Effector CD4-positive, alpha-beta T cell (primary cell): ENCODE measurements around the gene POLR3G.

Experiments used
- DNase-seq: peaks from one replicate; pipeline ENCODE4 v3.0.0-alpha.2; 2020

The POLR3G gene

DNA sequence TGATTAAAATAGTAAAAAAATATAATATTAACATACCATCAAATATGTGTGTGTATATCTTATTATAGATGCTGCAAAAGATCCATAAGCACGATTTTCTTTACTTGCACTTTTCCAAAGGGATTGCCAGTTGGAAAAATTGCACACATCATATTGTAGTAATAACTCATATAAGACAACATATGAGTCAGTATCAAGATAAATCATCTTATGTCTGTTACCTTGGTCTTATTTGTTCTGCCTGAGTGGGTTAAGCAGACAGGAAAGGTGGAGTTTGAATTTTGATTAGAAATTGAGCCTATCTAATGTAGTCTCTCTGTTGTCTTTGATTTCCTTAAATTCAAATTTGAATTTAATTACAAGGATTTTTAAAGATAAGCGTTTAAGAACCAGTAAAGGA, 30.1 kb downstream of the POLR3G start:
- no peak for DNase-seq

DNA sequence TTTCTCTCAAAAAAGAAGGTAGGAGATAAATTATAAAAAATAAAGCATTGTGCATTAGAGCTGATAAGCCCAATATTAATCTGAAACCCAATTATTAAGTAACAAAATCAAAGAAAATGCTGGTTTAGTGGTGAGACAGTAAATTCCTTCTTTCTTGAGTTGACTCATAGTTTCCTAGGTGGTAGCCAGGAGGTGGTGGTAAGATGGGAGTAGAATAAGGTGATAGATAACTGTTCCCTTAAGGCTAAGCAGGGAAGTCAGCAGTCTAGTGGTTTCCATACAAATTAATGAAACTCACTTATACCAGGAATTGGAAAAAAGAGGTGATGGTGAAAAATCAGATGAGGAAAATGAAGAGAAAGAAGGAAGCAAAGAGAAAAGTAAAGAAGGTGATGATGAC, 31.6 kb downstream of the POLR3G start:
- no peak for DNase-seq

DNA sequence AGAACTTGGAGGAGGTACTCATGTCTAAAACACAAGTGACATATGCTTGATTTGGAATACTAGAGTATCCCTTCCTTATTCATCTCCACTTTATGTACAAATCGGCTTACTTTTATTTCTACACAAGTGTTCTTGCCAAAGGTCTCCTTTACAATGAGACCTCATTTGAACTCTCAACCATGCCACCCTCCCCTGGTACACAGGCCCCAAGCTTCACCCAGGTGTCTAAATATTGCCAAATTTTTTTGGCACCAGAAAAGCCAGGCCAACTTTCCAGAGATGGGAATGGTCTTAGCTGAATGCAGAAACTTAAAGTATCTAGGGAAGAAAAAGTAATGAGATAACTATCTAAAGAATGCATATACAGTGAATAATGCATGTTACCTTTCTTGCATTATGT, 35.8 kb downstream of the POLR3G start:
- no peak for DNase-seq

DNA sequence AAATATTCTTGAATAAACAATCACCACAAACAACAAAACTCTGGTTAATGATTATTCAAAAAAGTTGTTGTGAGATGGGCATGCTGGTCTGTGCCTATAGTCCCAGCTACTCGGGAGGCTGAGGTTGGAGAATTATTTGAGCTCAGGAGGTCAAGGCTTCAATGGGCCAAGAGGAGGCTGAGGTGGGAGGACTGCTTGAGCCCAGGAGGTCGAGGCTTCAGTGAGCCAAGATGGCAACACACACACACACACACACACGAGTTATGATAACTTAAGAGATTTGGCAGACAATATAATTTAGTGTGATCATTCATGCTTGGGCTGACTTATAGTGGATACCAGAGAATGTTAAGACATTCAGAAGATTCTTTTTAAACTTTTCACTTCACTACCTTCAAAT, 39.9 kb downstream of the POLR3G start:
- no peak for DNase-seq

DNA sequence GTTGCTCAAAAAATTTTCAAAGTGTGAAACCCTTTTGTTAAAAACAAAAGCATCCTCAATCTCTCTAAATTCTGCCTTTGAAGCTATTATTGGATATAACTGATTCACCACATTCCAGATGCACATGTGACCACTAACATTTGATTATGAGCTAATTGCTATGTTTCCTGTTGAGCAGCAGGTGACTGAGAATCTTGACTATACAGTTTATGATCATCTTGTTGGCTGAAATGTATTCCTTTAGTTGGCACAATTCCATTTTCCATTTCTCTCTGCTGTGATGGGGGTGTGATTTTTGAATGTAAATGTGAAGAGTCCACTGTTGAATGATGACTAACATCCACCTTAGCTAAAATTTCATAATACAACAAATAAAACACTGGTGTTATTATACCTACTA, 44.0 kb downstream of the POLR3G start:
- no peak for DNase-seq

DNA sequence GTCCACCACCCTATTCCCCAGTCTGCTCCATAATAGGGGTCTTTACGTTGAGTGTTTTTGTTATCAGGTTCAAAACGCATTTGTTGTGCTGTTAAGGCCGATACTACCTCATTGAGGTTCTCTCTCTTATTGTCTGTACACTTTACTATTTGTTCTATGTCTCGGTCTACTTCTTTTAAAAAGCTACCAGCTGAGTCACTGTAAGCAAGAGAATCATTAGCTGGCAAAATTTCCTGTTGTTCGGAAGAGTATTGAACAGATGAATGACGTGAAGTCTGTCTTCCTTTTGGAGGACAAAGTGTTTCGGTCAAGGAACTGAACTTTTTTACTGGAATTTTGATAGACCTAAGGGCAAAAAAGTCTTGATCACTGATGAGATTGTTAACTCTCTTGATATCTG, 44.4 kb downstream of the POLR3G start:
- no peak for DNase-seq

DNA sequence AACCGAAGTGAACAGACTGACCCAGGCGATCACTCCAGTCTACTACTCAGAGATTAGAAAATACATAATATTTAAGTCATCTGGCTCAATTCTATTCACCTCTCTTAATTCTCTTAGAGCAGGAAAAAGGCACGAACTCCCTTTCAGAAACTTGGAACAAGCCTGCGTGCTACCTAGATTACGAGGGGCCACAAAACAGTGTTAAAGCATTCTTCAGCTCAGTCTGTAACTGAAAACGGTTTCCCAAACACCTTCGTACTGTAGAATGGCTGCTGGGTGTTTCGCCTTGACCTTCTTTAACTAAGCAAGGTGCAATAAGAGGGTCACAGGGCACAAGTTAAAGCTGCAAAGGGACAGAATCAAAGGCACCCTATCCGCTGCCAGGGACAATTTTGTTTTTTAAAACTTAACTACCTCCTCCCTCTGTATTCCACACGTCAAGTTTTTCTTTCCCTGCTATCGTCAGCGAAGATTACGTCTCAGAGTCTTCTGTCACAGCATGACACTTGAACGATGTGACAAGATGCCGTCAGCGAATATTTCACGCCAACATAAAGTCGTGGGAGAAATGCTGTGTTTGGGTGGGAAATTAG, 54.0 kb downstream of the POLR3G start:
- DNase-seq: peak; percentile 17

DNA sequence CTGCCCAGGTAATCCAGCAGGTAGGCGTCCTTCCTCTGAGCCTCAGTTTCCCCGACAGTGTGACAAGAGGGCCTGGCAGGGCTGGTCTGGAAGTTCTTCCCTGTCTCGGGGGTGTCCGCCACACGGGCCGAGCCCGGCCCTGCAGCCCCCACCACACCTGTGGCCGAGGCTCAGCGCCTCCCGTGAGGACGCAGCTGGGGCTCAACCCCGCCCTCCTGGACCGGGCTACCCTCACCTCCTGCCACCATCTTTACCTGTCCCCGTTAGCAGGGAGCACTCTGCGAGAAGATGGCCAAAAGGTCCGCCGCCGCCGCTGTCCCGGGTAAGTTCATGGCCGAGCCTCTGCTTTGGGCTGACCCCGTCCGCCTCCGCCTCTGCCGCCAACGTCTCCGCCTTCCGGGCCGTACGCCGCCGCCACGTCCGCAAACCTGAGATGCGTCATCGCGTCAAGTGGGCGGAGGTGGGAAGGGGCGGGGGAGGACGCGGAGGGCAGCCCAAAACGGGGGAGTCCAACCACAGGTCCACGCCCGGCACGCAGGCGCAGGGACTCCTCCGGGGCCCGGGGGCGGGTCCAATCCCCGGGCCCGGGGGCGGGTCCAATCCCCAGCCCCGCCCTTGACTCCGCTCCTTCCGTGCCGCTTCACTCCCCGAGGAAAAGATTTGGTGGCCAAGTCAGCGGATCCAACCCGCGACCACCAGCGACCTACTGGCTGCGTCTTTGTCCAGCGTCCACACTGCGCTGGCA, 54.7 kb downstream of the POLR3G start, which contains the start of gene LYSMD3:
LYSMD3 (minus strand) TSS at position 391 of the 745 bp plus-strand sequence. CDS start 4,295 bp downstream, outside the sequence.
- peak; percentile 97 for DNase-seq

DNA sequence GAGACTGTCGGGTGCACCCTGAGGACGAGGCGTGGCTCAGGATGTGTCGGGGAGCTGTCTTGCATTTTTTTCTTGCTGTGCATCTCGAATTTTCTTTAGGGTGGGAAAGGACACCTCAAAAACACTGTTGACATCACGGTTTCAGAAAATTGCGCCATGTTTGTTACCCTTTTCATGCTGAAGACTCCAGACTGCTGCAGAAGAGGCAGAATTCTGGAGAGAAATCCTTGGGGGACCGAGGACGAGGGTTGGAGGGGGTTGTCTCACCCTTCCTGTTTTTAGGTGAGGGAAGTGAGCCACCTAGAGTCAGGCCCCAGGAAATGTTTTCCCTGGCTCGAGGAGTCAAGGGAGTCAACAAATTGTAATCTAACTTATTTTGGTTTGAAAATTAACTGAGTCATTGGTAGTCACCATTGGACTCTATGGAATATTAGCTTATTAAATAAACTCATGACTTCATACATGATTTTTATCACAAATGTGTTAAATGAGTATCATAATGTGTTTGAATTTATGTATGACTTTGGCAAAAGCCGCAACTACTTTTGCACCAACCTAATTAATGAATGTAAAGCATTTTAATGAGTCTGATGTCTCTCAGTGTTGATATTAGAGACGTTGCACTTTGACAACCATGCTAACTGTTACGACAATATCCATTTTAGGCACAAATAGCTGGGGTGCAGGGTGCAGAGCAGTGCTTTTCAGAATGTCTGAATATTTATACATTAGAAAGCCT, 55.4 kb downstream of the POLR3G start:
- DNase-seq: peak; percentile 43

DNA sequence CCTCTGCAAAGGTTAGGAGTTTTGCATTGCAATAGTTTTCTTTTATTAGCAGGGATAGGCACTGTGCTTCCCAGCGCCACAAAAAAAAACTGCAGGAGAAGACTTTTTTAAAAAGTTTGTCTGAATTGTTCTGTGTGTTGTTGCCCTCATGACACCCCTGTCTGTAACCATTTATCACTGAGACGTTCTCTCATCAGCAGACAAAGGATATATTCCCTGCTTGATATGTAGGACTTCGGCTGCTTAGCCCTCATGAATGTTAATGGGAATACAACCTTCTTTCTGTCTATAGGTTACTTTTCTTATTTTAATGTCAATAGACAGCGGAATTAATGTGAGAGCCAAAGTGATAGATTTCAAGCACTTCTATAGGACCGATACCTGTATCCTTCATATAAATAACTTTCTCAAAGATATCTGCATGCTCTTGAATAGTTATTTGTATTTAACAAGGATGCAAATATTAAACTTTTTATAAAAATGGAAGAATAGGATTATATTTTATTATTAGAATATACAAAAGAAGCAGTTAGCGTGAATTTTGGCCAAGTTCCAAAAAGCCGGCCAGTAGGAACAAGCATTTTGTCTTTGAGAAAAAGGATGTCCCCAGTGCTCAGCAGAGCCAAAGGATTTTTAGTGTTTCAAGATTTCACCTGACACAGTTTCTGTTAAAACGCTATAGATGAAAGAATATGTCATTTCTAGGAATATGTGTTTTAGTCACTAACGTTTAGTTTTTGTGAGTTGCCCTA, 56.2 kb downstream of the POLR3G start:
- DNase-seq: no peak

DNA sequence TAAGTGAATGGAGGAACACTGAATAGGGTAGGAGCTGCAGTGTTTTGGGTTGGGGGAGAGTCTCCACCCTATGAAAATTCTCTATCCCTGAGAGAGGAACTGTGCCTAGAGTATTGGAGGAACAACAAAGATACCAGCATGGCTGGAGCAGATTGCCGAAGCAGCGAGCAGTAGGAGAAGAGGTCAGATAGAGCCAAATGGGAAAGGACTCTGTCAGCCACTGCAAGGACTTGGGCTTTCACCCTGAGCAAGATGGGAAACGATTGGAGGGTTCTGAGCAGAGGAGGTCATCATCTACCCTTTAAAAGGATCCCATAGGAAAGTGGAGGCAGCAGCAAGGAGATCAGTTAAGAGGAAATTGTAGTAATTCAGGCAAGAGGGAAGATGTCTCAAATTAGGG, 59.1 kb downstream of the POLR3G start:
- DNase-seq: no peak

DNA sequence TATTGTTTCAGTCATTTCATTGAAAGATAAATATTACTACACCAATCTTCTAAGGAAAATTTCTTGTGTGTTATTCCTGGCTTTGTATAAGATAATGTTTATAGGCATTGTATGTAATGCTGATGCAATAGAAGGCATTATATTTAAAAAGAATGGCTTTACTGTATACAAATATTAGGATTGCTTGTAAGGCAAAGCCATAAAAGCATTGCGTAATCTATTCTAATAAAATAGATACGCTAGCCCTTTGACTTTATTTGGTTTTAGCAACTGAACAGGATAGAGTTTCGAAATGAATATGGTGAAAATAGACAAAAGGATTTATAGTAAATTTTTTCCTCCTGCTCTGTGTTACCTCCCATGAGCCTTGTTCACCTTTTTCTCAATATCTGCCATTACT, 60.3 kb downstream of the POLR3G start:
- no peak for DNase-seq

DNA sequence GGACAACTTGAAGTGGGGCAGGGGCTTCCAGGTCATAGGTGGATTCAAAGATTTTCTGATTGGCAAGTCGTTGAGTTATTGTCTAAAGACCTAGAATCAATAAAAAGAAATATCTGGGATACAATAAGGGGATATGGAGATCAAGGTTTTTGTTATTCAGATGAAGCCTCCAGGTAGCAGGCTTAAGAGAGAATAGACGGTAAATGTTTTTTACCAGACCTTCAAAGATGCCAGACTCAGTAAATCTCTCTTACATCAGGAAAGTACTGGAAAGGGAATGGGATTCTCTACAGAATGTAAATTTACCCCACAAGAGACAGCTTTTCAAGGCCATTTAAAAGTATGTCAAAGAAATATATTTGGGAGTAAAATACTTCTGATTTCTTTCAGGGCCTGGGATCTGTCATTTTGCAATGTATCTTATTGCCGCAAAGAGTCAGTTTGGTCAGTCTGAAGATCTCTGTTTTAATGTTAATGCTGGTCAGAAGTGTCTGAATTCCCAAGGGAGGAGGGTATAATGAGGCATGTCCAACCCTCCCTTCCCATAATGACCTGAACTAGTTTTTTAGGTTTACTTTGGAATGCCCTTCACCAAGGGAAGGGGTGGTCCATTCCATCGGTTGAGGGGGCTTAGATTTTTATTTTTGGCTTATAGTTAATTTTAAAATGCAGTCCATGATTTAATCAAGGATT, 68.3 kb downstream of the POLR3G start:
- DNase-seq: no peak

DNA sequence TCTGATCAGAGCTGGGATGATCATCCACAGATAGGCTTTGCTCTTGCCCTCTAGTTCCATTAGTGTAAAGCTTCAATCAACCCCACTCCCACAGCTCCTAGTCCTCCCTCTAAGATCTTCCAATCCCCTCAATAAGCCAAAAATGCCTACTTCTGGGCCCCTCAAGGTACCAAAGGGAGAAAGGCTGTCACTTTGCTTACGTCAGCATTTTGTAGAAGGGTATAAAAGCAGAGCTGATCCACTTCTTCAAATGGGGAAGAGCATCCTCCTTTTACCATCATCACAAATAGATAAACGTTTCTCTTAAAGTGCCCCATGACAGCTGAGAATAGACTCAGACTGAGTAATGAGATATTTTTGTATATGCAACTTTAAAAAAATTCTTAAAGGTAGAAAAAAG, 70.8 kb downstream of the POLR3G start:
- DNase-seq: no peak

DNA sequence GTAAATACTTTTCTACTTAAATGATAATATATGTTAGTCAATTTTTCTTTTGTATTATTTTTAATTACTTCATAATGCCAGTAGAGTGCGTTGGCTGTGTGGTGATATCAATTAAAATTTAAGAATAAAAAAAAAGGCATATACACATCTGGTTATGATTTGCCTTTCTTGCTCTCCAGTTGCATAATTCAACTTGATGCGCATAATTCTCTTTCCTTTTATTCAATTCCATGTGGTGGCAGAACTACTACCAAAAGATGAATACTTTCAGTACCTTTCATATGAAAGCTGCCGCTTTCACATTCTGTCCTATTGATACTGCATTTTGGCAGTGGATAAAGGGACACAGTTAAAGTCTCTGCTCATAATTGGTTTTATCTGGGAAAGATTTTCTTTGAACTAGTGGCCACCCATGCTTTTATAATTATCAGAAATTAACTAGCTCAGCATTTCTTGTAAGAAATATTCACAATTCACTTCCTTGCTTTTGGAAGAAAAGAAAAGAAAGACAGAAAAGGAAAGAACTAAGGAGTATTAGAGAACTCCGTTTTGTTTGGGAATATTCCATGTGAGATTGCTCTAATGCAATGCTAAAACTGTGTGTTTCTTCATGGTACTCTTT, 71.7 kb downstream of the POLR3G start:
- DNase-seq: no peak

DNA sequence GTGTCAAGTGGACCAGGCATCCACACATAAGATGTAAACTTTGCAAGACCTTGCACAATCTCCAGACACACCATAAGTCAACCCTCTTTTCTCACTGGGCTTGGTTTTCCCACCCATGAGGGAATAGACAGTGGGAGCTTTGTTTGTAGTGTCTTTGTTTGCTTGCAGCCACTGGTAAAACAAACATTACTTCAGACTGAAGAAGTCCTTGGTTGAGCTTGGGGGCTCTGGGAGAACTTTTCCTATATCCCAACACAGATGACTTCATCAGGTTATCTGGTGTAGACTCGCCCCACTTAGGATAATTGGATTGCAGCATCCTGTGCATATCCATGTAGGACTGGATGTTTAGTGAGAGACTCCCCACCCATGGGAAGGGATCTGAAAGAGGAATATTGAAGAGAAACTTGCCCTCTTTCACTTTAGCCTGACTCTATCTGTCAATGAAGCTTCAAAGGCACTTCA, 72.4 kb downstream of the POLR3G start:
- DNase-seq: no peak

DNA sequence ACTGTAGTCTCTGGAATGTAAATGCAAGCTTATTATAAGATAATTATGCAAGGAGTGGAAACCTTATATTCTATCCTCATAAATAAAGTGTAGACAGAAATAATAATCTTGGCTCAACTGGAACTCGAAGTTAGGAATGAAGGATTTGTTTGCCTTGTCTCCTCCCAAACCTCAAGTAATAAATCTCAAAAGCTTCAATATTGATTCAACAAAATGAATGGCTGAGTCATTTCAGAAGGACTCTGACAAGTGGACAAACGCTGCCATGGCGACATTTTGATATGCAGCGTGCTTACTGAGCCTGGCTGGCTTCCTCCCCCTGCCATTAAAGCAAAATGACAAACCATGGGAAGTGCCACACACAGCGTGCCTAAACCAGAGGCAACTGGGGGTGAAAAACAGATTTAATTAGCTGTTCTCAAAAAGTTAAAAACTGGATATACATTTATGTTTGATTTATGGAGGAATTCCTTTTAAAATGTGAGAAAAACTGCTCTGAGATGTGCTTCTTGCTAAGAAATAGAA, 73.5 kb downstream of the POLR3G start:
- DNase-seq: no peak

DNA sequence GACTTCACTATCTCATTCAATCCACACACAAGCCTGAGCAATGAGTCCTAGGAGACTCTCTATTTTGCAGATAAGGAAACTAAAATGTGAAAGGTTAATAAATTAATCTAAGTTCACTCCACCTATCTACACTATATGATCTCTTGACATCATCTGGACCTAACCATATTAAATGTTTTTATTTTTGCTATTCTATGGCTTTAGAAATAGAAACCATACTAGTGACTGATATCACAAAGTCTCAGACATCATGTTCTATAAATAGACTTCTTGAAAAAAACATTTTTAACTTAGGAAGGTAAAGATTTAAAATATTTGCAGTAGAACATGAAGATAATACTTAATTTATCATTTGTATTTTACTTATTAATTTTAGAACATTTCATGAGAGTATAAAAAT, 74.6 kb downstream of the POLR3G start:
- DNase-seq: no peak

DNA sequence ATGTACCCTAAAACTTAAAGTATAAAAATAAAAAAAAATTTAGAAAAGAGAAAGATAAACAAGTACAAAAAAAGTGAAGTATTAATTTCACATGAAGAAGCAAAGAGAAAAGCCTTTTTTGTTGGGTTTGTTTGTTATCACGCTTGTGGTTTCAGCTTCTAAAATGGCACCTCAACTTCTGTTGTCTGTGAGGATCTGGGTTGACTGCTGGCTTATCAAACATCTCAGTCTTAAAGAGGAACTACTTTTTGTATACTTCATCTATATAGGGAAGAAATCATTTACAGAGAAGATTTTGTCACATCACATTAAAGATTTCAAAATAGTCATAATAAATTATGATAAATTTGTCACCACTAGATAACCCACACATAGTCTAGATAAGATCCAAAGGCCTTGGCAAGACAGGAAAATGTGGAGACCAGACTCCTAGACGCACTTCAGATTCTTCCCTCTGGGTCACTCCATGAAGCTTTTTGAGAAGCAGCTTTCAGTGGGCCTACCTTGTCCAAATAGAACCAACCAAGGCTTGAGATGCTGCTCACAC, 75.1 kb downstream of the POLR3G start:
- no peak for DNase-seq

DNA sequence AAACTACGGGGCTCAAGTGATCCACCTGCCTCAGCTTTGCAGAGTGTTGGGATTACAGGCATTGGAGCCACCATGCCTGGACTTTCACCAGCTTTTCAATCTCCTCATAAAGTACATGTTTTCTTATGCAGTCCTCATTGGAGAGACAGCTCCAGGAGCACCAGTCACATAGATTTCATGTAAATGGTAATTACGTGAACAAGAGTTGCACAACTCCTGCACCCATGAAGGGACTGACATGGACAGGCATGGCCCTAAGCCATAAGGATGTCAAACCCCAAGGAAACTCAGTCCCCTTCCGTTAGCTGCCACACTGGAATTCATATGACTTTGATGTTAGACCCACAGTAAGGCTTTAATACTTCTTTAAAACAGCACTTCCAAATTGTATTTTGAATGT, 76.3 kb downstream of the POLR3G start:
- DNase-seq: no peak

DNA sequence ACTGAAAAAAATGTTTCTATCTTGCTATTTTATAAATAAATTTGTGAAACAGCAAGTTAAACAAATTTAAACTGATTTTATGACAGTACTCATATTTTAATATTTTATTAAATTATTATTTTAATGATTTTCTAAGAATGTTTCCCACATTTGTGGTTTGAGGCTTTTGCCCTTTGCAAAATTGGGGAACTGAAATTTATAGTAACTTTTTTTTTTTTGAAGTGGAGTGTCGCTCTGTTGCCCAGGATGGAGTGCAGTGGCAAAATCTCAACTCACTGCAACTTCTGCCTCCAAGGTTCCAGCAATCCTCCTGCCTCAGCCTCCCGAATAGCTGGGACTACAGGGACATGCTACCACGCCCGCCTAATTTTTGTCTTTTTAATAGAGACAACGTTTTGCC, 76.7 kb downstream of the POLR3G start:
- DNase-seq: no peak

DNA sequence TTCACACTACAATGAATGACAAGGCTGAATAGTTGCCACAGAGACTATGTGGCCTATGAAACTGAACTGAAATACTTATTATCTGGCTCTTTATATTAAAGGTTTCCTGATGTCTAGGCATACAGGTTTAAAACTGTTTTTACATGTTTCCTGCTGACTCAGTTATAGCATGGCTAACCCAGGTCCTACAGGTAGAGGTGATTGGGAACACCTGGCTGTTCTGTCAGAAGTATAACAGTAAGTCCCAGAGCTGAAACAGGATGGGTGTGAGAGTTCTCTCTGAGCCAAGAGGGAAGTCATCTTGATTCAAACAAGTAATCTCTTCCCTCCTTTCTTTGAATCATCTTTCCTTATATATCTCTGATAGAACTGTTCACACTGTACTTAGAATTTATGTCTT, 79.0 kb downstream of the POLR3G start:
- DNase-seq: no peak
